ENCODE measurements around the gene ZNRF1. TPM values are rescaled to one million over a fixed set of nuclear protein-coding genes. Genes with fewer than 3 reads are reported as not detected.
A peak's percentile ranks its signal among the peaks of the same experiment; 100 is the strongest.

ZNRF1 gene
- total and polyA plus RNA-seq, 2 of the 4 experiments (the other 2 are of a cell fraction), result 8.2 to 20.7 TPM

DNA sequence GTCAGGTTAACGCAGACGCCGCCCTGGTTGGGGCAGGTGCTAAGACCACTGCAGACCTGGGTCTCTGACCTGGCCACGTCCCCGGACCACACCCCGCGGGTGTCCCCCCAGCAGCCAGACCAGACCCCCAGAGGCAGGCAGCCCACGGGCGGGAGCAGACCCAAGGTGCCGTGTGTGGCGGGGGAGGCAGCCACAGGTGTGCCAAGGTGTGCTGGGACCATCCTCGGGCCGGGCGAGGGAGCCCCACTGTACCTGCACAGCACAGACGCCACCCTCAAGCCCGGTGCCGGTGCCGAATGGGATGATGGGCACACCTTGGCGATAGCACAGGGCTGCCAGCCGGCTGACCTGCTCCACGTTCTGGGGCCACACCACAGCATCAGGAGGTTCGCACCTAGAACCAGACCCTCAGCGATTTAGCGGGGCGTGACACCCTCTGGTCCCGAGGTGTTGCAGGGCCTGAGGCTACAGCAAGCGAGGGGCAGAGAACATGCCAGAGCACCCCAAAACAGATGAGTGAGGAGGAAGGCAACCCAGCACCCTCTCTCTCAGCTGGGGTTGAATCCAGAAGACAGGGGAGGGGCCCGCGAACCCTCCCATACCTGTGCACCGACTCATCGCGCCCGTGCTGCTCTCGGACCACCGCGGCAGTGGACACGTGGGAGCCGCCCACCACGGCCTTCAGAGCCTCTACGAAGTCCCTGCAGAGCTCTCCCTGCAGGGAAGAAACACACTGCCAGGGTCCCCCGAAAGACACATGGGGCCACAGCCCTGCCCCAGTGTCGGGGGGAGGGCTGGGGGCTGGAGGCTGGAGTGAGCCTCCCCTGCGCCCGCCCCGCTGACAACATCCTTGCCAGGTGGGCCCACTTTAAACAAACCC is 116.4 kb downstream of the ZNRF1 start:
- Histone ChIP-seq H2BK15ac (ENCODE audit: low read depth, low read length) (no peak overlapping the region), H3K36me3 (ENCODE audit: control insufficient read depth, insufficient read depth, low read length) (no peaks in the 10 kb centered on the region), H3K18ac (ENCODE audit: low read depth, low read length) (no peak overlapping the region), H2AK5ac (ENCODE audit: low read depth, low read length) (no peak overlapping the region), H3K79me1 (ENCODE audit: low read depth in 1 of 2, low read length in 2 of 2) (peaks cover 0 to 2% of the 10 kb centered on the region in 2 experiments; a peak in 1 of 4 replicates), H3K9ac (ENCODE audit: low read depth, low read length) (no peak overlapping the region), H4K20me1 (ENCODE audit: insufficient read depth, low read length) (peaks cover 10% of the 10 kb centered on the region), H2BK120ac (ENCODE audit: low read depth, low read length) (no peak overlapping the region), H3K27ac (ENCODE audit: insufficient read depth, low read length) (no peak overlapping the region), H3K27me3 (ENCODE audit: control insufficient read depth, insufficient read depth, low read length) (no peaks in the 10 kb centered on the region), H2BK5ac (ENCODE audit: low read depth, low read length, poor library complexity, severe bottlenecking) (no peak overlapping the region), H3K14ac (replicated peaks; ENCODE audit: low read depth, low read length) (no peak overlapping the region), H3K4me2 (ENCODE audit: low read depth, low read length) (no peak overlapping the region), H3K56ac (ENCODE audit: extremely low read depth, insufficient read depth, low read length) (no peak overlapping the region), H3K4me3 (ENCODE audit: insufficient read depth, low read depth, low read length) (no peak overlapping the region), H2BK20ac (ENCODE audit: low read depth, low read length) (no peak overlapping the region), H3K23ac (ENCODE audit: low read depth, low read length) (no peak overlapping the region), H4K91ac (ENCODE audit: insufficient read depth, low read depth, low read length) (no peak overlapping the region), H2AK9ac (replicated peaks; ENCODE audit: low read depth, low read length, poor library complexity) (no peak overlapping the region), H4K5ac (ENCODE audit: low read depth, low read length) (no peak overlapping the region), H4K8ac (ENCODE audit: low read depth in 2 of 2, low read length in 2 of 2) (no peak overlapping the region), H3K4me1 (ENCODE audit: control insufficient read depth, insufficient read depth, low read length) (peaks cover 9% of the 10 kb centered on the region), H3K4ac (ENCODE audit: low read depth, low read length) (no peak overlapping the region), H3K9me3 (ENCODE audit: control insufficient read depth, insufficient read depth, low read length) (no peaks in the 10 kb centered on the region), H3K9me1 (ENCODE audit: insufficient read depth, low read length) (peaks cover under 1% of the 10 kb centered on the region; the same call in 1 of the 2 replicates), H2AFZ (replicated peaks; ENCODE audit: low read length, poor library complexity) (peak overlapping the region; percentile 33)
- POLR2A ChIA-PET (ENCODE audit: unreplicated experiment), result no interaction called here
- WGBS, 2 experiments (ENCODE audit: extremely low coverage in 2 of 2, insufficient read length in 1 of 2), result 97% methylated on average over 19 of the region's 45 CpGs; no CpG with 5 or more reads in 1 of the 2 experiments
- CTCF ChIA-PET, result no interaction called here
- DNase-seq, result no peak
- no peak for ATAC-seq (ENCODE audit: low read depth)
- in situ Hi-C loops (cut with MboI; ENCODE audit: low sequenced_read_pairs), result no loop called here
- intact Hi-C loops (cut with micrococcal nuclease), result loop anchor here (5.0 kb wide), 1 partner anchor 303 kb away; no protein-coding TSS in a partner anchor
- no peak for TF ChIP-seq MXI1 (IDR thresholded peaks at IDR 0.05; ENCODE audit: borderline replicate concordance, low read depth, low read length)
- no peak for TF ChIP-seq RFX5 (IDR thresholded peaks at IDR 0.05; ENCODE audit: low read depth, low read length)
- TF ChIP-seq CEBPB (IDR thresholded peaks at IDR 0.05; ENCODE audit: low read depth, low read length), result no peak
- no peak for TF ChIP-seq CHD1 (IDR thresholded peaks at IDR 0.05; ENCODE audit: low read depth, low read length)
- TF ChIP-seq RAD21 (IDR thresholded peaks at IDR 0.05; ENCODE audit: low read length), result no peak
- TF ChIP-seq POLR2A (IDR thresholded peaks at IDR 0.05; ENCODE audit: low read depth, low read length), result no peak
- no peak for TF ChIP-seq RCOR1 (IDR thresholded peaks at IDR 0.05; ENCODE audit: insufficient replicate concordance, low read length)
- TF ChIP-seq FOS (IDR thresholded peaks at IDR 0.05; ENCODE audit: low read depth, low read length), result no peak
- TF ChIP-seq SMC3 (IDR thresholded peaks at IDR 0.05; ENCODE audit: low read depth, low read length), result no peak
- no peak for TF ChIP-seq NFE2L2 (IDR thresholded peaks at IDR 0.05; ENCODE audit: low read depth, low read length)
- TF ChIP-seq, protein P1, sequence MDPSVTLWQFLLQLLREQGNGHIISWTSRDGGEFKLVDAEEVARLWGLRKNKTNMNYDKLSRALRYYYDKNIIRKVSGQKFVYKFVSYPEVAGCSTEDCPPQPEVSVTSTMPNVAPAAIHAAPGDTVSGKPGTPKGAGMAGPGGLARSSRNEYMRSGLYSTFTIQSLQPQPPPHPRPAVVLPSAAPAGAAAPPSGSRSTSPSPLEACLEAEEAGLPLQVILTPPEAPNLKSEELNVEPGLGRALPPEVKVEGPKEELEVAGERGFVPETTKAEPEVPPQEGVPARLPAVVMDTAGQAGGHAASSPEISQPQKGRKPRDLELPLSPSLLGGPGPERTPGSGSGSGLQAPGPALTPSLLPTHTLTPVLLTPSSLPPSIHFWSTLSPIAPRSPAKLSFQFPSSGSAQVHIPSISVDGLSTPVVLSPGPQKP (IDR thresholded peaks at IDR 0.05; ENCODE audit: borderline replicate concordance, low read depth, low read length), result no peak
- TF ChIP-seq BHLHE40 (IDR thresholded peaks at IDR 0.05; ENCODE audit: low read depth, low read length), result no peak
- no peak for TF ChIP-seq MAZ (IDR thresholded peaks at IDR 0.05; ENCODE audit: borderline replicate concordance, low read depth, low read length)
- TF ChIP-seq, protein P2, sequence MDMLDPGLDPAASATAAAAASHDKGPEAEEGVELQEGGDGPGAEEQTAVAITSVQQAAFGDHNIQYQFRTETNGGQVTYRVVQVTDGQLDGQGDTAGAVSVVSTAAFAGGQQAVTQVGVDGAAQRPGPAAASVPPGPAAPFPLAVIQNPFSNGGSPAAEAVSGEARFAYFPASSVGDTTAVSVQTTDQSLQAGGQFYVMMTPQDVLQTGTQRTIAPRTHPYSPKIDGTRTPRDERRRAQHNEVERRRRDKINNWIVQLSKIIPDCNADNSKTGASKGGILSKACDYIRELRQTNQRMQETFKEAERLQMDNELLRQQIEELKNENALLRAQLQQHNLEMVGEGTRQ (IDR thresholded peaks at IDR 0.05; ENCODE audit: low read depth, low read length), result no peak
- no peak for TF ChIP-seq MAFK (IDR thresholded peaks at IDR 0.05; ENCODE audit: low read depth, low read length)
- dilution Hi-C loops (cut with HindIII; ENCODE audit: low sequenced_read_pairs, unreplicated experiment), result no loop called here
- no TSS peak for BruUV-seq (replicated peaks)
